Adrenal gland (tissue), 5 donors: ENCODE measurements around the gene AMIGO2.

Source experiments
- POLR2A ChIP-seq, 2 donors: fragments of 450-650 bp; IDR thresholded peaks; one replicate each; pipeline ENCODE4 v1.6.1; 2017; ENCODE audit warnings: antibody characterized with exemption in 2 of 2, mild to moderate bottlenecking in 2 of 2, moderate library complexity in 1 of 2
- TF ChIP-seq, protein P1 (sequence below), 6 experiments: fragments of 450-650 bp in 4 of 6; fragments of 200-600 bp in 2 of 6; sonication (generic) in 1 of 6; IDR thresholded peaks; 1 replicate in 5 of 6; 2 replicates in 1 of 6; pipeline versions ENCODE4 v1.5.1 to v1.8.0; 2016 to 2021; ENCODE audit warnings: antibody characterized with exemption in 6 of 6, mild to moderate bottlenecking in 2 of 6, moderate library complexity in 1 of 6
- donor health status: DM: no; HTN: no; CAD: no.

GRCh38 chr12:47100160-47100559 is 20.4 kb upstream of the AMIGO2 start:
- TF ChIP-seq, protein P1, sequence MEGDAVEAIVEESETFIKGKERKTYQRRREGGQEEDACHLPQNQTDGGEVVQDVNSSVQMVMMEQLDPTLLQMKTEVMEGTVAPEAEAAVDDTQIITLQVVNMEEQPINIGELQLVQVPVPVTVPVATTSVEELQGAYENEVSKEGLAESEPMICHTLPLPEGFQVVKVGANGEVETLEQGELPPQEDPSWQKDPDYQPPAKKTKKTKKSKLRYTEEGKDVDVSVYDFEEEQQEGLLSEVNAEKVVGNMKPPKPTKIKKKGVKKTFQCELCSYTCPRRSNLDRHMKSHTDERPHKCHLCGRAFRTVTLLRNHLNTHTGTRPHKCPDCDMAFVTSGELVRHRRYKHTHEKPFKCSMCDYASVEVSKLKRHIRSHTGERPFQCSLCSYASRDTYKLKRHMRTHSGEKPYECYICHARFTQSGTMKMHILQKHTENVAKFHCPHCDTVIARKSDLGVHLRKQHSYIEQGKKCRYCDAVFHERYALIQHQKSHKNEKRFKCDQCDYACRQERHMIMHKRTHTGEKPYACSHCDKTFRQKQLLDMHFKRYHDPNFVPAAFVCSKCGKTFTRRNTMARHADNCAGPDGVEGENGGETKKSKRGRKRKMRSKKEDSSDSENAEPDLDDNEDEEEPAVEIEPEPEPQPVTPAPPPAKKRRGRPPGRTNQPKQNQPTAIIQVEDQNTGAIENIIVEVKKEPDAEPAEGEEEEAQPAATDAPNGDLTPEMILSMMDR (IDR thresholded peaks at IDR 0.05), result no peak
- no peak for TF ChIP-seq POLR2A (IDR thresholded peaks at IDR 0.05)
